Measurements from ENCODE around the gene ALDH1A1. TPM values are rescaled to one million over a fixed set of nuclear protein-coding genes. Genes with fewer than 3 reads are reported as not detected.

Gene ALDH1A1
- total and polyA plus RNA-seq, 2 experiments from 2014 or later, result not detected

GRCh38 chr9:72978744-72979143 is 25.9 kb upstream of the ALDH1A1 start:
- Histone ChIP-seq H3K79me2 (ENCODE audit: insufficient read depth) (no peaks in the 10 kb centered on the region), H3K9me2 (ENCODE audit: insufficient read depth) (no peaks in the 10 kb centered on the region), H4K20me1 (ENCODE audit: insufficient read depth) (no peaks in the 10 kb centered on the region), H3K4me3 (no peak overlapping the region), H3K27ac (no peak overlapping the region), H3K9ac (no peak overlapping the region), H3F3A (ENCODE audit: insufficient read depth) (peaks cover 4% of the 10 kb centered on the region; the same call in 1 of the 2 replicates), H3K4me2 (ENCODE audit: unreplicated experiment) (no peak overlapping the region), H3K4me1 (ENCODE audit: insufficient read depth) (peaks cover 34% of the 10 kb centered on the region), H3K9me3 (ENCODE audit: low read depth) (no peaks in the 10 kb centered on the region), H2AFZ (no peak overlapping the region), H3K27me3 (replicated peaks; ENCODE audit: insufficient read depth) (no peaks in the 10 kb centered on the region), H3K36me3 (ENCODE audit: low read depth) (no peaks in the 10 kb centered on the region)
- WGBS, 2 experiments (ENCODE audit: low coverage in 1 of 2, low lambda C conversion rate in 2 of 2, missing lambda C conversion rate in 2 of 2), result 44 to 50% methylated on average over 1 of the region's 1 CpG
- in situ Hi-C loops (cut with MboI), result no loop called here
- TF ChIP-seq EZH2phosphoT487 (IDR thresholded peaks at IDR 0.05; ENCODE audit: insufficient read depth, low read depth) (no peak), EZH2 (IDR thresholded peaks at IDR 0.05; ENCODE audit: insufficient read depth, poor library complexity, severe bottlenecking) (no peak)
- DNase-seq, result peak; percentile 63

- no peak overlapping the region for H3K4me2 ChIP-seq (ENCODE audit: unreplicated experiment)
- peaks cover 4% of the 10 kb centered on the region; the same call in 1 of the 2 replicates for H3F3A ChIP-seq (ENCODE audit: insufficient read depth)
- no peaks in the 10 kb centered on the region for H3K9me3 ChIP-seq (ENCODE audit: low read depth)
- H3K4me1 ChIP-seq (ENCODE audit: insufficient read depth), result peaks cover 28% of the 10 kb centered on the region
- in situ Hi-C loops (cut with MboI), result no loop called here
- no peaks in the 10 kb centered on the region for H3K36me3 ChIP-seq (ENCODE audit: low read depth)
- no peak overlapping the region for H2AFZ ChIP-seq
- no peaks in the 10 kb centered on the region for H3K79me2 ChIP-seq (ENCODE audit: insufficient read depth)
- peak; percentile 36 for DNase-seq
- TF ChIP-seq EZH2phosphoT487 (IDR thresholded peaks at IDR 0.05; ENCODE audit: insufficient read depth, low read depth) (no peak), EZH2 (IDR thresholded peaks at IDR 0.05; ENCODE audit: insufficient read depth, poor library complexity, severe bottlenecking) (no peak)
- H3K27me3 ChIP-seq (replicated peaks; ENCODE audit: insufficient read depth), result no peaks in the 10 kb centered on the region
- H3K9me2 ChIP-seq (ENCODE audit: insufficient read depth), result no peaks in the 10 kb centered on the region
- 92 to 98% methylated on average over 2 of the region's 2 CpGs for WGBS, 2 experiments (ENCODE audit: low coverage in 1 of 2, low lambda C conversion rate in 2 of 2, missing lambda C conversion rate in 2 of 2)
- H3K27ac ChIP-seq, result no peak overlapping the region
- no peaks in the 10 kb centered on the region for H4K20me1 ChIP-seq (ENCODE audit: insufficient read depth)
- no peak overlapping the region for H3K4me3 ChIP-seq
- H3K9ac ChIP-seq, result no peak overlapping the region
Measured at GRCh38 chr9:72977670-72978069, 24.8 kb upstream of the ALDH1A1 start.

- peaks cover 20% of the 10 kb centered on the region for H3K4me1 ChIP-seq (ENCODE audit: insufficient read depth)
- no peaks in the 10 kb centered on the region for H3K27me3 ChIP-seq (replicated peaks; ENCODE audit: insufficient read depth)
- in situ Hi-C loops (cut with MboI), result no loop called here
- no peaks in the 10 kb centered on the region for H3K79me2 ChIP-seq (ENCODE audit: insufficient read depth)
- H4K20me1 ChIP-seq (ENCODE audit: insufficient read depth), result no peaks in the 10 kb centered on the region
- H3K9me2 ChIP-seq (ENCODE audit: insufficient read depth), result no peaks in the 10 kb centered on the region
- peaks cover 4% of the 10 kb centered on the region; the same call in 1 of the 2 replicates for H3F3A ChIP-seq (ENCODE audit: insufficient read depth)
- H3K27ac ChIP-seq, result no peak overlapping the region
- no peak overlapping the region for H3K4me2 ChIP-seq (ENCODE audit: unreplicated experiment)
- H3K4me3 ChIP-seq, result no peak overlapping the region
- H3K36me3 ChIP-seq (ENCODE audit: low read depth), result no peaks in the 10 kb centered on the region
- H3K9me3 ChIP-seq (ENCODE audit: low read depth), result no peaks in the 10 kb centered on the region
- H2AFZ ChIP-seq, result no peak overlapping the region
- H3K9ac ChIP-seq, result no peak overlapping the region
- no peak for DNase-seq
- TF ChIP-seq EZH2phosphoT487 (IDR thresholded peaks at IDR 0.05; ENCODE audit: insufficient read depth, low read depth), result no peak
- TF ChIP-seq EZH2 (IDR thresholded peaks at IDR 0.05; ENCODE audit: insufficient read depth, poor library complexity, severe bottlenecking), result no peak
Measured at GRCh38 chr9:72974501-72974900, 21.6 kb upstream of the ALDH1A1 start.

GRCh38 chr9:72972636-72973035 is 19.8 kb upstream of the ALDH1A1 start:
- no peaks in the 10 kb centered on the region for H3K9me2 ChIP-seq (ENCODE audit: insufficient read depth)
- no peaks in the 10 kb centered on the region for H3K79me2 ChIP-seq (ENCODE audit: insufficient read depth)
- peaks cover 2% of the 10 kb centered on the region; the same call in 1 of the 2 replicates for H3K4me1 ChIP-seq (ENCODE audit: insufficient read depth)
- WGBS, 2 experiments (ENCODE audit: low coverage in 1 of 2, low lambda C conversion rate in 2 of 2, missing lambda C conversion rate in 2 of 2), result 88 to 92% methylated on average over 2 of the region's 2 CpGs
- no peak for TF ChIP-seq EZH2phosphoT487 (IDR thresholded peaks at IDR 0.05; ENCODE audit: insufficient read depth, low read depth)
- no peak for TF ChIP-seq EZH2 (IDR thresholded peaks at IDR 0.05; ENCODE audit: insufficient read depth, poor library complexity, severe bottlenecking)
- H3K27me3 ChIP-seq (replicated peaks; ENCODE audit: insufficient read depth), result no peaks in the 10 kb centered on the region
- no peak overlapping the region for H3K9ac ChIP-seq
- H2AFZ ChIP-seq, result no peak overlapping the region
- H3K4me3 ChIP-seq, result no peak overlapping the region
- no peaks in the 10 kb centered on the region for H3K9me3 ChIP-seq (ENCODE audit: low read depth)
- no peak overlapping the region for H3K27ac ChIP-seq
- H3F3A ChIP-seq (ENCODE audit: insufficient read depth), result no peaks in the 10 kb centered on the region
- H4K20me1 ChIP-seq (ENCODE audit: insufficient read depth), result no peaks in the 10 kb centered on the region
- H3K4me2 ChIP-seq (ENCODE audit: unreplicated experiment), result no peak overlapping the region
- H3K36me3 ChIP-seq (ENCODE audit: low read depth), result no peaks in the 10 kb centered on the region
- no peak for DNase-seq
- in situ Hi-C loops (cut with MboI), result no loop called here

- Histone ChIP-seq H3K9me2 (ENCODE audit: insufficient read depth) (no peaks in the 10 kb centered on the region), H3K27ac (no peak overlapping the region), H3K36me3 (ENCODE audit: low read depth) (no peaks in the 10 kb centered on the region), H3K27me3 (replicated peaks; ENCODE audit: insufficient read depth) (no peaks in the 10 kb centered on the region), H3K9me3 (ENCODE audit: low read depth) (no peaks in the 10 kb centered on the region), H3F3A (ENCODE audit: insufficient read depth) (no peaks in the 10 kb centered on the region), H2AFZ (no peak overlapping the region), H3K79me2 (ENCODE audit: insufficient read depth) (no peaks in the 10 kb centered on the region), H4K20me1 (ENCODE audit: insufficient read depth) (no peaks in the 10 kb centered on the region), H3K4me2 (ENCODE audit: unreplicated experiment) (no peak overlapping the region), H3K9ac (no peak overlapping the region), H3K4me3 (no peak overlapping the region), H3K4me1 (ENCODE audit: insufficient read depth) (no peaks in the 10 kb centered on the region)
- no peak for TF ChIP-seq EZH2 (IDR thresholded peaks at IDR 0.05; ENCODE audit: insufficient read depth, poor library complexity, severe bottlenecking)
- 79 to 85% methylated on average over 2 of the region's 2 CpGs for WGBS, 2 experiments (ENCODE audit: low coverage in 1 of 2, low lambda C conversion rate in 2 of 2, missing lambda C conversion rate in 2 of 2)
- no peak for DNase-seq
- in situ Hi-C loops (cut with MboI), result no loop called here
Measured at GRCh38 chr9:72971411-72971810, 18.6 kb upstream of the ALDH1A1 start.

All from GM23248 (cell line).